OCI-LY7 (cell line): Measurements from ENCODE around the gene MOGAT2. TPM values are rescaled to one million over a fixed set of nuclear protein-coding genes. Genes with fewer than 3 reads are reported as not detected.

ENCODE experiments used
- BruUV-seq: library from RNA; stranded (reverse); fragments of 400-500 nt; replicated peaks from 2 replicates; lab custom pipeline; 2021; lab: Mats Ljungman, UMichigan
- CTCF ChIA-PET: fragments of 300-600 bp; sonication (Branson Sonifier 250); formaldehyde crosslinking; loops from one replicate; lab custom pipeline; 2022; ENCODE audit warnings: antibody characterized with exemption; ENCODE audit not compliant: unreplicated experiment; lab: Charles Lee
- POLR2A ChIA-PET: fragments of 300-600 bp; sonication (Branson Sonifier 250); formaldehyde crosslinking; loops from one replicate; lab custom pipeline; 2022; ENCODE audit warnings: antibody characterized with exemption; lab: Charles Lee
- DNase-seq: peaks from one replicate; pipeline ENCODE4 v3.0.0-alpha.2; 2015; ENCODE audit warnings: low spot score
- H2AFZ ChIP-seq: fragments of 200-600 bp; sonication (generic), shearing (Covaris generic); 2 replicates; pipeline ENCODE4 v1.6.1; 2014; ENCODE audit warnings: mild to moderate bottlenecking, antibody characterized with exemption, low read length, moderate library complexity
- H3K27ac ChIP-seq: fragments of 200-600 bp; sonication (generic); 2 replicates; pipeline ENCODE4 v1.5.1; 2014; ENCODE audit warnings: mixed run types, low read depth, mild to moderate bottlenecking, moderate library complexity, low read length, inconsistent platforms; ENCODE audit not compliant: poor library complexity, severe bottlenecking
- H3K36me3 ChIP-seq: fragments of 200-600 bp; sonication (generic); 2 replicates; pipeline ENCODE4 v1.6.1; 2014; ENCODE audit warnings: mild to moderate bottlenecking, antibody characterized with exemption, low read length, moderate library complexity, mixed read lengths; ENCODE audit not compliant: insufficient read depth
- H3K4me1 ChIP-seq: fragments of 200-600 bp; sonication (generic); 2 replicates; pipeline ENCODE4 v1.5.1; 2014; ENCODE audit warnings: mild to moderate bottlenecking, low read length; ENCODE audit not compliant: insufficient read depth, poor library complexity, severe bottlenecking
- H3K4me2 ChIP-seq: fragments of 200-600 bp; sonication (generic); 2 replicates; pipeline ENCODE4 v1.6.1; 2014; ENCODE audit warnings: mild to moderate bottlenecking, low read length
- H3K4me3 ChIP-seq: fragments of 200-600 bp; sonication (generic); 2 replicates; pipeline ENCODE4 v1.5.1; 2014; ENCODE audit warnings: mild to moderate bottlenecking, low read depth, low read length; ENCODE audit not compliant: poor library complexity, severe bottlenecking
- H3K79me2 ChIP-seq: fragments of 200-600 bp; sonication (generic); 2 replicates; pipeline ENCODE4 v1.6.1; 2016; ENCODE audit warnings: low read depth, mild to moderate bottlenecking, low read length, moderate library complexity, mixed read lengths; ENCODE audit not compliant: insufficient read depth
- H3K9me2 ChIP-seq: fragments of 200-600 bp; sonication (generic); 2 replicates; pipeline ENCODE4 v1.6.1; 2016; ENCODE audit warnings: mild to moderate bottlenecking, low read length, mixed read lengths; ENCODE audit not compliant: insufficient read depth
- H3K9me3 ChIP-seq: fragments of 200-600 bp; sonication (generic); 2 replicates; pipeline ENCODE4 v1.6.1; 2014; ENCODE audit warnings: mild to moderate bottlenecking, mixed run types, low read length, mixed read lengths
- H4K20me1 ChIP-seq: fragments of 200-600 bp; sonication (generic); 2 replicates; pipeline ENCODE4 v1.6.1; 2014; ENCODE audit warnings: mild to moderate bottlenecking, antibody characterized with exemption, low read length, moderate library complexity, mixed read lengths; ENCODE audit not compliant: insufficient read depth
- CTCF ChIP-seq: fragments of 200-600 bp; sonication (generic); conservative IDR thresholded peaks from 2 replicates; pipeline ENCODE4 v1.5.1; 2014; ENCODE audit warnings: mild to moderate bottlenecking, antibody characterized with exemption, low read length, moderate library complexity, mixed read lengths
- EZH2phosphoT487 ChIP-seq: fragments of 200-600 bp; sonication (generic); IDR thresholded peaks from 2 replicates; pipeline ENCODE4 v1.6.1; 2018; ENCODE audit warnings: low read depth, borderline replicate concordance, mild to moderate bottlenecking, mixed run types, antibody characterized with exemption, low read length, moderate library complexity, mixed read lengths
- intact Hi-C: fragments of 100-400 bp; cut with micrococcal nuclease; formaldehyde crosslinking; loops from one replicate; pipeline ENCODE4 v1.10.0; 2022; ENCODE audit not compliant: unreplicated experiment
- total RNA-seq, 2 experiments: library from RNA; depleted of rRNA in 1 of 2; stranded (reverse); fragments of >200 nt in 1 of 2; shearing (Covaris generic) in 1 of 2; gene quantifications; 2 replicates each; pipeline ENCODE4 v1.2.3, GENCODE V29; 2014 to 2022

Gene MOGAT2
- total RNA-seq, 2 experiments from 2014 or later = not detected

DNA sequence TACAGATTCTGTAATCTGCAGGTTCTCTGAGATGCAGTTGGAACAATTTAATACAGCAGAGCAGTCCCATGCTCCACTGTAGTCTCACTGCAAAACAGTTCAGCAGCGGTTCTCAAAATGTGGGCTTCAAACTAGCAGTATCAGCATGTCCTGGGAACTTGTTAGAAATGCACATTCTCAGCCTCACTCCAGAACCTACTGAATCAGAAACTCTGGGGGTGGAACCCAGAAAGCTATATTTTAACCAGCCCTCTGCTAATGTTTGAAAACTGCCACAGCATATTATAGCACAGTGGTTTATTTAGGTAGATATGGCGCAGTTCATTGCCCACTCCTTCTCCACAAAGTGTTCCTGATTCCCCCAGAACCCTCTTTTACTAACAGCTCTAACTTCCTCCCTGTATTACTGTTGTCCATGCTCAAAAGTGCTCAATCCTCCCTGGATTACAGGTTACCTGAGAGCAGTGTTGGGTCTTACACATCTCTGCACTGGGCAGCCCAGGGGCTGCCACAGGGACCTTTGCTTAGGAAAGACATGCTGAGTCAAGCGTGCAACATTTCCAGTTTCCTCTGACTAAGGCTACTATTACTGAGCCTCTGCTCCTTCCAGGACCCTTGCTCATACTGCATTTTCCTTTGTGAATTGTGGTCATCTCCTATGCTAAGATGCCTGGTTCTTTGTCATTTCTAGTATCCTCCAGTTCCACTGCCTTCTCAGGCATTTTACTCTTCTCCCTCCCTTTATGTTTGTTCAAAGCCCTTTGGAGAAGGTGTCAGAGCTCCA, 43.3 kb downstream of the MOGAT2 start:
- Histone ChIP-seq H3K4me2 (no peak overlapping the region), H3K27ac (no peak overlapping the region), H3K4me3 (no peak overlapping the region), H3K9me3 (no peaks in the 10 kb centered on the region), H4K20me1 (no peaks in the 10 kb centered on the region), H3K79me2 (no peaks in the 10 kb centered on the region), H2AFZ (no peak overlapping the region), H3K36me3 (no peaks in the 10 kb centered on the region), H3K4me1 (no peaks in the 10 kb centered on the region), H3K9me2 (no peaks in the 10 kb centered on the region)
- no peak for DNase-seq
- CTCF ChIA-PET = no interaction called here
- no peak for TF ChIP-seq EZH2phosphoT487
- TF ChIP-seq CTCF = no peak
- POLR2A ChIA-PET = no interaction called here
- no TSS peak for BruUV-seq
- intact Hi-C loops = no loop called here

- no peaks in the 10 kb centered on the region for H3K9me3 ChIP-seq
- no peak overlapping the region for H3K27ac ChIP-seq
- TF ChIP-seq EZH2phosphoT487 = no peak
- no peak for TF ChIP-seq CTCF
- no peaks in the 10 kb centered on the region for H3K9me2 ChIP-seq
- no peak overlapping the region for H3K4me3 ChIP-seq
- CTCF ChIA-PET = no interaction called here
- DNase-seq = no peak
- no peak overlapping the region for H3K4me2 ChIP-seq
- no peaks in the 10 kb centered on the region for H3K79me2 ChIP-seq
- H4K20me1 ChIP-seq = no peaks in the 10 kb centered on the region
- BruUV-seq = no TSS peak
- no peaks in the 10 kb centered on the region for H3K4me1 ChIP-seq
- no peak overlapping the region for H2AFZ ChIP-seq
- intact Hi-C loops = no loop called here
- H3K36me3 ChIP-seq = no peaks in the 10 kb centered on the region
- POLR2A ChIA-PET = interaction anchor here (0.5 to 0.7 kb wide), 3 partner anchors 14 to 955 kb away, joined by 3 read pairs; no protein-coding TSS in a partner anchor
Measured at GRCh38 chr11:75762158-75762557, 44.5 kb downstream of the MOGAT2 start.

GRCh38 chr11:75762885-75763284, 45.2 kb downstream of the MOGAT2 start:
- Histone ChIP-seq H3K4me3 (no peak overlapping the region), H3K9me2 (no peaks in the 10 kb centered on the region), H3K4me1 (peaks cover 5% of the 10 kb centered on the region), H2AFZ (no peak overlapping the region), H4K20me1 (no peaks in the 10 kb centered on the region), H3K36me3 (no peaks in the 10 kb centered on the region), H3K79me2 (no peaks in the 10 kb centered on the region), H3K27ac (no peak overlapping the region), H3K4me2 (no peak overlapping the region), H3K9me3 (no peaks in the 10 kb centered on the region)
- ChIA-PET CTCF (interaction anchor here (0.6 kb wide), 1 partner anchor 17 kb away, joined by 4 read pairs; no protein-coding TSS in a partner anchor), POLR2A (interaction anchor here (0.5 to 0.6 kb wide), 3 partner anchors 14 to 423 kb away, joined by 3 to 4 read pairs (median 3); no protein-coding TSS in a partner anchor)
- BruUV-seq = no TSS peak
- DNase-seq = no peak
- TF ChIP-seq EZH2phosphoT487 (no peak), CTCF (no peak)
- intact Hi-C loops = no loop called here
